K562 (cell line): ENCODE results near the gene DUSP3. TPM values are rescaled to one million over a fixed set of nuclear protein-coding genes. Genes with fewer than 3 reads are reported as not detected.
A peak's percentile ranks its signal among the peaks of the same experiment; 100 is the strongest.

ENCODE experiments used
- ATAC-seq: fragments of 200-7000 bp; cut with Tn5 transposase; 3 replicates; pipeline ENCODE4 v1.9.1; 2020; ENCODE audit warnings: moderate library complexity
- BruUV-seq: library from RNA; stranded (reverse); fragments of 400-500 nt; replicated peaks from 2 replicates; lab custom pipeline; 2021; lab: Mats Ljungman, UMichigan
- CTCF ChIA-PET: fragments of 300-600 bp; formaldehyde crosslinking; extraction: SDS; loops from one replicate; lab custom pipeline; 2021; ENCODE audit warnings: low intra/inter-chr PET ratio; lab: Yijun Ruan, JAX
- POLR2A ChIA-PET: fragments of 300-600, 350-650 bp; sonication (Branson Sonifier 250); formaldehyde crosslinking; extraction: SDS; loops from one replicate; lab custom pipeline; 2021; ENCODE audit warnings: antibody characterized with exemption, inconsistent platforms; lab: Yijun Ruan, JAX
- DNase-seq, 4 experiments: peaks; one replicate each; pipeline versions ENCODE4 v3.0.0 to v3.0.0-alpha.2; 2011 to 2018; ENCODE audit warnings: low spot score in 3 of 4, mixed read lengths in 3 of 4; ENCODE audit errors: extremely low read depth in 1 of 4
- FAIRE-seq: peaks from 2 replicates; lab custom pipeline; 2011; peaks lifted over from hg19 to GRCh38; lab: Jason Lieb, UNC
- H2AFZ ChIP-seq: 2 replicates; pipeline ENCODE4 v1.6.0; 2011; ENCODE audit warnings: low read depth, low read length, control low read depth, inconsistent platforms
- H3K27ac ChIP-seq: fragments of 200-600 bp; 3 replicates; pipeline ENCODE4 v1.8.0; 2011; ENCODE audit warnings: low read depth, mild to moderate bottlenecking, control low read depth, inconsistent platforms, low read length, moderate library complexity, mixed read lengths; ENCODE audit errors: extremely low read depth
- H3K27me3 ChIP-seq, 2 experiments: fragments of 300-600 bp in 1 of 2; 2 replicates in 1 of 2; 3 replicates in 1 of 2; pipeline versions ENCODE4 v1.6.0 to v1.8.0; 2011; ENCODE audit warnings: inconsistent platforms in 2 of 2, low read length in 2 of 2, mild to moderate bottlenecking in 1 of 2, mixed read lengths in 1 of 2, moderate library complexity in 1 of 2; ENCODE audit not compliant: control insufficient read depth in 2 of 2, insufficient read depth in 2 of 2
- H3K36me3 ChIP-seq: fragments of 300-600 bp; 3 replicates; pipeline ENCODE4 v1.8.0; 2011; ENCODE audit warnings: mild to moderate bottlenecking, low read length, inconsistent platforms; ENCODE audit not compliant: control insufficient read depth, insufficient read depth
- H3K4me1 ChIP-seq, 2 experiments: fragments of 200-600 bp in 1 of 2; replicated peaks in 1 of 2; 2 replicates in 1 of 2; 3 replicates in 1 of 2; pipeline versions ENCODE4 v1.5.1 to v1.8.0; 2011; ENCODE audit warnings: inconsistent platforms in 2 of 2, low read length in 2 of 2, mild to moderate bottlenecking in 1 of 2, mixed read lengths in 1 of 2, moderate library complexity in 1 of 2; ENCODE audit not compliant: control insufficient read depth in 2 of 2, insufficient read depth in 2 of 2
- H3K4me2 ChIP-seq: 2 replicates; pipeline ENCODE4 v1.6.1; 2011; ENCODE audit warnings: low read length, control low read depth, inconsistent platforms, mixed read lengths; ENCODE audit not compliant: insufficient read depth
- H3K4me3 ChIP-seq: fragments of 200-600 bp; sonication (generic), shearing (Covaris generic); 2 replicates; pipeline ENCODE4 v1.5.1; 2016; ENCODE audit warnings: control low read depth, inconsistent platforms
- H3K79me2 ChIP-seq: fragments of 200-600 bp; 3 replicates; pipeline ENCODE4 v1.8.0; 2011; ENCODE audit warnings: low read length, inconsistent platforms; ENCODE audit not compliant: control insufficient read depth, insufficient read depth
- H3K9ac ChIP-seq, 2 experiments: 2 replicates each; pipeline versions ENCODE4 v1.6.0 to v1.6.1; 2011; ENCODE audit warnings: low read depth in 2 of 2, low read length in 2 of 2, control low read depth in 1 of 2, inconsistent platforms in 1 of 2, mild to moderate bottlenecking in 1 of 2, mixed read lengths in 1 of 2; ENCODE audit not compliant: insufficient read depth in 1 of 2
- H3K9me1 ChIP-seq: one replicate; pipeline ENCODE4 v1.6.0; 2011; ENCODE audit warnings: inconsistent platforms, mild to moderate bottlenecking, low read length, moderate library complexity; ENCODE audit not compliant: control insufficient read depth, insufficient read depth
- H3K9me3 ChIP-seq: replicated peaks from 2 replicates; pipeline ENCODE4 v1.5.1; 2011; ENCODE audit warnings: low read depth, low read length, inconsistent platforms; ENCODE audit not compliant: control insufficient read depth, insufficient read depth
- H4K20me1 ChIP-seq: replicated peaks from 2 replicates; pipeline ENCODE4 v1.6.1; 2011; ENCODE audit warnings: low read length, inconsistent platforms, mixed read lengths; ENCODE audit not compliant: control insufficient read depth, insufficient read depth
- BACH1 ChIP-seq: fragments of 200-800 bp; sonication (Bioruptor generic); IDR thresholded peaks from 2 replicates; pipeline ENCODE4 v1.6.1; 2016; ENCODE audit warnings: missing genetic modification characterization, missing compliant biosample characterization
- HDAC3 ChIP-seq: fragments of 450-650 bp; IDR thresholded peaks from 2 replicates; pipeline ENCODE4 v1.6.1; 2018; ENCODE audit warnings: borderline replicate concordance, mild to moderate bottlenecking, moderate library complexity; ENCODE audit not compliant: partially characterized antibody
- IRF1 ChIP-seq: sonication (generic); formaldehyde crosslinking; IDR thresholded peaks from 2 replicates; pipeline ENCODE4 v1.8.0; 2022; ENCODE audit warnings: missing genetic modification reagents, mild to moderate bottlenecking, borderline replicate concordance
- SMAD2 ChIP-seq: fragments of 150-350 bp; IDR thresholded peaks from 2 replicates; pipeline ENCODE4 v1.6.1; 2014; ENCODE audit warnings: low read depth, mild to moderate bottlenecking, low read length
- THRAP3 ChIP-seq: fragments of 450-650 bp; IDR thresholded peaks from 2 replicates; pipeline ENCODE4 v1.6.1; 2016; ENCODE audit warnings: mild to moderate bottlenecking, inconsistent platforms, borderline replicate concordance
- ZNF316 ChIP-seq: fragments of 450-650 bp; IDR thresholded peaks from 2 replicates; pipeline ENCODE4 v1.6.1; 2016
- WGBS: fragments of 100-300 bp; shearing (Covaris generic); methylation state at CpG from one replicate; pipeline ENCODE4 v1.1.6; 2016; ENCODE audit warnings: low coverage, mixed read lengths; ENCODE audit not compliant: insufficient coverage; ENCODE audit errors: missing lambda C conversion rate; 5-methylcytosine and 5-hydroxymethylcytosine counted together
- in situ Hi-C: fragments of 300-500 bp; cut with MboI; formaldehyde crosslinking; loops from 4 replicates; pipeline ENCODE4 v1.15.0; 2018; ENCODE audit warnings: inconsistent platforms, mixed read lengths
- intact Hi-C: fragments of 100-400 bp; cut with micrococcal nuclease; formaldehyde crosslinking; loops from 2 replicates; pipeline ENCODE4 v1.14.2; 2022
- polyA plus RNA-seq, 8 experiments: library from polyadenylated mRNA; depleted of rRNA in 4 of 8; stranded (reverse) in 5 of 8; unstranded in 3 of 8; fragments of >200 nt; fragmentation: Nextera tagmentation in 2 of 8; fragmentation: Illumina TruSeq in 1 of 8; extraction: Ambion mirVana in 2 of 8; extraction: Trizol in 1 of 8; gene quantifications; 2 replicates each; pipeline versions ENCODE4 v1.2.1 to v1.2.3, GENCODE V29; 2011 to 2014; ENCODE audit warnings: inconsistent platforms in 1 of 8, missing spikeins in 1 of 8
- total RNA-seq, 7 experiments: library from RNA; depleted of rRNA in 6 of 7; stranded (reverse); fragments of >200 nt in 6 of 7; fragmentation: Illumina TruSeq in 2 of 7; extraction: Trizol in 2 of 7; gene quantifications; 2 replicates each; pipeline versions ENCODE4 v1.2.1 to v1.2.3, GENCODE V29; 2011 to 2021; ENCODE audit warnings: low replicate concordance in 1 of 7

The DUSP3 gene
- total and polyA plus RNA-seq, 9 of the 15 experiments (the other 6 are each of a cell fraction or from before 2014, with no cell fraction given): 4.1 to 19.8 (median 12.3) TPM

GRCh38 chr17:43784068-43784467, 5.3 kb upstream of the DUSP3 start:
- intact Hi-C loops: no loop called here
- in situ Hi-C loops: no loop called here
- Histone ChIP-seq H3K36me3 (no peaks in the 10 kb centered on the region), H3K79me2 (no peaks in the 10 kb centered on the region), H3K4me2 (no peak overlapping the region), H3K27ac (no peak overlapping the region), H3K4me1 (peaks cover 5 to 7% of the 10 kb centered on the region in 2 experiments; a peak in 4 of 5 replicates), H4K20me1 (no peaks in the 10 kb centered on the region), H3K27me3 (peaks cover 37 to 45% of the 10 kb centered on the region in 2 experiments), H2AFZ (no peak overlapping the region), H3K9me3 (no peaks in the 10 kb centered on the region), H3K9me1 (no peaks in the 10 kb centered on the region), H3K9ac (no peak overlapping the region), H3K4me3 (no peak overlapping the region)
- FAIRE-seq (no peak), DNase-seq (no peak), ATAC-seq (no peak)
- CTCF ChIA-PET: no interaction called here
- TF ChIP-seq HDAC3 (no peak), THRAP3 (no peak), BACH1 (tag) (no peak), SMAD2 (no peak), ZNF316 (0 out of 2 replicates have a peak, but pooled peaks have one; percentile 2), IRF1 (CRISPR knock-in tag) (no peak)
- BruUV-seq: no TSS peak
- WGBS: 5% methylated on average over 2 of the region's 2 CpGs
- POLR2A ChIA-PET: no interaction called here
